ENCODE measurements around the gene AP3S1.

AP3S1 gene

DNA sequence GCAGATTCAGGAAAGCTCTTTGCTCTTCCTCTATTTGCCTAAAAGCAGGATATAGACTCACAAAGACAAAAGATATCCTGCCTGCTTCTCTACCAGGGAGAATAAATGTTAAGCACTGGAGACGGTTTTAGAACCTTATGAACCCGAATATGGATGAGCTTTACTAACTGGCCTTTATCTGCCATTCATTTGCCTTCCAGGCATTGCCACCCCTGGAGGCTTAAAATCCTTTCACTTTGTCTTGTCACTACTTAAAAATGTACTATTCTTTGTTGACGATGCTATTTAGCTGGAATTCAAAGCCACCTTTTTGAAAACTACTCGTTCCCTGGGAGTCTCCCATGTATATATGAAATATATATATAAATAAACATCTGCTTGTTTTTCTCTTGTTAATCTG is 97.3 kb downstream of the AP3S1 start:
- no peak for DNase-seq (ENCODE audit: low read depth in 2 of 2)

DNA sequence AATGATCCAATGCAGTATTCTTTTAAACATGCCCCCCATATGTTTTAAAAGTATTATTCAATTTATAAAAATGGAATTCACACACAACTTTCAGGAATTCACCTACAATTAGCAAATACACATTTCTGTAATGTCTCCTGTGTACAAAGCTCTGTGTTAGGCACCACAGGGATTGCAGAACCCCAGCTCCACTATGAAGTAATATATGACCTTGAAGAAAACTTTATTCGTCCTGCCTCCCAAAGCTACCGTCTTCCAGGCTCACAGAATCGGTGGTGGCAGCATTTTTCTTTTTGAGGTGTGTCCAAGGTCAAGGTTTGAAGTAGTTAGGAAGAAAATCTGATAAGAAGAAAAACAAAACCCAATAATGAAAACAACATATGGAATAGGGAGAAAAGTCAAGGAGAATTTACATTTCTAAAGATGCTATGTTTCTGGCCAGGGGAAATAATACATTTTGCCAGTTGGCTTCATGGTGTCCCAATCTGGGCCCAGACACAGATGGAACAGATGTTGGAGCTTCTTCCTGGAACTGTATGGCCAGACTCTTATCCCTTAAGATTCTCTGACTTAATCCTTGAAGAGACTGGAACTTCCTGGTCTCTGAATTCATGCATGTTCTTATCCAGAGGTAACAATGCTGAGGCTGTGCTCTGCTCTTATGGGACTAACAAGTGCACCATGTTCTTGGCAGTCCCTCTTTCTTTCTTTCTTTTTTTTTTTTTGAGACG is 98.5 kb downstream of the AP3S1 start:
- no peak for DNase-seq (ENCODE audit: low read depth in 2 of 2)

DNA sequence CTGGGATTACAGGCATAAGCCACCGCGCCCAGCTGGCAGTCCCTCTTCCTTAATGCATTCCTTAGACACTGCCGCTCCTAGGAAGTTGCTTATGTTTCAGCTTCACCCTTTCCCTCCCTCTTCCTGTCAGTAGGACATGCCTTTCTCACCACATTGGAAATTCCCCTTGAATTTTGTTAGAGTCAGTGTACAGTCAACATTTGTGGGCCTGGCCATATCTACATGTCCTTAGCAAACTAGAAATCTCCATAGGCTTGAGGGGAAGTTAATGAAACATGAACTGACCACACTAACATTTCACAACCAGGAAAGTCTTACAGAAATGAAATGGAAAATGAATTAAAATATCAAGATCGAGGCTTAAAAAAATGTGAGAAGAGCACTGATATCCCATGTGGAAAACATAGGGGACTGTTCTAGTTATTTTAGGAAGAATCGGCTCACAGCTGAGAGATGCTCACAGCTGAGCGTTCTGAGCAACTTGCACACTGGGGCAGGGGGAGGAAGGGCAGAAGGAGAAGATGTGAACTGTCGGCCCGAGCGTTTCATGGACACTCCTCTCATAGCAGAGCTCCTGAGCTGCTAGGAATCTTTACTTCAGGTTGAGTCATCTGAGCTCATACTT is 99.4 kb downstream of the AP3S1 start:
- no peak for DNase-seq (ENCODE audit: low read depth in 2 of 2)

GRCh38 chr5:115944501-115944900 is 102.8 kb downstream of the AP3S1 start:
- no peak for DNase-seq (ENCODE audit: low read depth in 2 of 2)

- no peak for DNase-seq (ENCODE audit: low read depth in 2 of 2)
Measured at GRCh38 chr5:115946655-115947054, 104.9 kb downstream of the AP3S1 start.

DNA sequence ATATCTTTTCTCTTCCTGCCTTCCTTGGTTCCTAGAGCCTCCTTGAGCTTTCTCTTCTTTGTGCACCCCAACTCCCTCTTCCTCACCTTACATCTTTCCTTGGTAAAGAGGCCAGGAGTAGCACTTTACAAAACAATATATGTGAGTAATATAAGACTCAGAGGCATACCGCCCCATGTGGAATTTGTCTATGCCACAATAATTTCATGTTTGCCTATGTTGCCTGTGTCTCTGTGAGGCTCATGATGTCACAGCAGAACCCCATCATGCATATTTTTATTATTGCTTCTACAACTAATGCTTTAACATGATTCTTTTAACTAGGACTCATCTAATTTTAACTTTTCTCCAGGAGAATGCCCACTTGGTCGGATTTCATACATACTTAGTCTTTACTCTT is 105.5 kb downstream of the AP3S1 start:
- DNase-seq (ENCODE audit: low read depth in 2 of 2) = no peak

DNA sequence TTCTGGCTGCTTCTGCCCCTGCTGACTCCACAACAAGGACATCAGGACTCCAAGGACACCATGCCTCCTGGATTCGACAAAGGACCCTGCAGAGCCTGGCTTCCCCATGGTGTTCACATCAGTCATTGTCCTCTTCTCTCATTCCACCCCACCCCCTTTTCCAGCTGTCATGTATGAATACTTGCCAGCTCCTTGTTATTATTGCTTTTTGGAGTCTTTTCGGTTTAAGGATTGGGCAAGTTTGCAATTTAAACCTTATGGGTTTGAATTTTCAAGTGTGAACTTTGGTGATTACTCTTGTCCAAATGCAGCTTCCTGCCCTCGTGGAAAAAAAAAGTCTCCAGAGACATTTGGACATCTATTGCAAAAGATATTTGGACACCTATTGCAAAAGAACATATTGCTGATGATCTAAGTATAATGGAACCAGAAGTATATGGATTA is 106.4 kb downstream of the AP3S1 start:
- no peak for DNase-seq (ENCODE audit: low read depth in 2 of 2)

DNA sequence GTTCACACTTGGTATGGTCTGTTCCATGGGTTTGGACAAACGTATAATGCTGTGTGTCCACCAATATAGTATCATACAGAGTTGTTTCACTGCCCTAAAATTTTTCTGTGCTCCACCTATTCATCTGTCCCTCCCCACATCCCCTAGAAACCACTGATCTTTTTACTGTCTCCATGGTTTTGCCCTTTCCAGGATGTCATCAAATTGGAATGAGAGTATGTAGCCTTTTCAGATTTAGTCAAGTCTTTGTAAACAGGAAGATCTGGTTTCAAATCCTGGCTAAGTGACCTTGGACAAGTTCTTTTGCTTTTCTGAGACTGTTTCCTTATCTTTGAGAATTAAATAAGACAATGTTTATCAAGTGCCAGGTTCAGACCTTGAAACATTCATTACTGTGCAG is 107.4 kb downstream of the AP3S1 start:
- DNase-seq (ENCODE audit: low read depth in 2 of 2) = no peak

DNA sequence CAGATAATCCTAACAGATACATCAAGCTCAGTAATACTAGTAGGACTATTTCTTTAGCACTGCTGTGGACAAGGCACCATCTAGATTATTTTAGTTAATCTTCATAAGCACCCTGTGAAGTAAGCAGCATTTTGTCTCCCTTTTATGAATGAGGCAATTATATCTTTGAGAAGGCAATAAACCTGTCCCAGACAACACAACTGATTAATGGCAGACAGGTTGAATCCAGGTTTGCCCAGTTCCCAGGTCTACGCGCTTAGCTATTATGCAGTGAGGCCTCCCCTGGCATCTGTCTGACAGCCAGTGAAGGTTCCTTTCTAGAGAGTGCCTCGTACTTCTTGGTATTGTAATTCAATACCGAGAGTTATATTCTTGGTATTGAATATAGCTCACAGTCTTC is 110.9 kb downstream of the AP3S1 start:
- no peak for DNase-seq (ENCODE audit: low read depth in 2 of 2)

- DNase-seq (ENCODE audit: low read depth in 2 of 2) = no peak
Measured at GRCh38 chr5:115954144-115954543, 112.4 kb downstream of the AP3S1 start.

GRCh38 chr5:115956957-115957356 is 115.2 kb downstream of the AP3S1 start:
- no peak for DNase-seq (ENCODE audit: low read depth in 2 of 2)

DNA sequence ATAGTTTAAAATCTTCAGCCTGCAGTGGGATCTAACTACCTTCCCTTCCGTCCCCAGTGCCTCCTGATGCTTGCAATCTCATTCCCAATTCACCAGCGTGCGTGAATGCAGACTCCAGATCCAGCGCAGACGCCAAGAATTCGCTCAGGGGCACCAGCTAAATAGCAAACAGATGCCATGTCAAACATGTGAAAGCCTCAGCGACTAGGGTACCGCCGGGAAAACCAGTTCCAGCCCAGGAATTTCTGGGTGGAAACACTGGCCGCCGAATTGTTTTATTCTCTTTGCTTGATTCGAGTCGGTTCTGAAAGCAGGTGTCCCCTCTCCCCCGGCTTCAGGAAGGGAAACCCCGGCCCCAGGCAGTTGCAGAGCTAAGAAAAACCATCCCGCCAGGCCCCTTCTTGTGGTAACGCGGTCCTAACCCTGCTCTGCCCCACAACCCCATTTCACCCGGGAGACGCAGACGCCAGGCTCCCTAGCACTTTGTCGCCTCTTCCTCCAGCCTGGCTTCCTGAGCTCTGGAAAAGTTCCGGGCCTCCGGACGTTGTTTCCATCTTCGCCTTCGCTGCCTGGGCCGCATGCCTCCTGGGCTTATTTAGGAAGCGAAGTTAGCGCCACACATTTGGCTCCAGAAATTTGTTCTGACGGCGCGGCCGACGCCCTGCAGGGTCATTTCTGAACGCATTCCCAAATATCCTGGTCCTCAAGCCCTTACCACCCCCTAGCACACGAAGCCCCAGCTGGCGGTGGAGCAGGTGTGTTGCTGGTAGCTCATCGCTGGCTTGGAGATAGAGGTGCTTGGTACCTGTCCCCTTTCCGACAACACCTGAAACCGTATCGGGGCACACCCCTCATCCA is 119.9 kb downstream of the AP3S1 start:
- no peak for DNase-seq (ENCODE audit: low read depth in 2 of 2)

- no peak for DNase-seq (ENCODE audit: low read depth in 2 of 2)
Measured at GRCh38 chr5:115962239-115962564, 120.5 kb downstream of the AP3S1 start, which contains the start of gene LVRN. TSS of gene LVRN (plus strand) at chr5:115962475. CDS start at chr5:115962618, 143 bp downstream.

- no peak for DNase-seq (ENCODE audit: low read depth in 2 of 2)
Measured at GRCh38 chr5:115962565-115963402, 121.0 kb downstream of the AP3S1 start.

GRCh38 chr5:115963566-115963965 is 121.8 kb downstream of the AP3S1 start:
- no peak for DNase-seq (ENCODE audit: low read depth in 2 of 2)

Measured in stimulated activated CD8-positive, alpha-beta memory T cell treated with anti-CD3 and anti-CD28 coated beads, Interleukin-2, amount 100 ng/mL, for 48 hours (primary cell).